ENCODE data around the gene CDHR1. TPM values are rescaled to one million over a fixed set of nuclear protein-coding genes. Genes with fewer than 3 reads are reported as not detected.

CDHR1 gene
- polyA plus RNA-seq, 3 donors, result not detected

DNA sequence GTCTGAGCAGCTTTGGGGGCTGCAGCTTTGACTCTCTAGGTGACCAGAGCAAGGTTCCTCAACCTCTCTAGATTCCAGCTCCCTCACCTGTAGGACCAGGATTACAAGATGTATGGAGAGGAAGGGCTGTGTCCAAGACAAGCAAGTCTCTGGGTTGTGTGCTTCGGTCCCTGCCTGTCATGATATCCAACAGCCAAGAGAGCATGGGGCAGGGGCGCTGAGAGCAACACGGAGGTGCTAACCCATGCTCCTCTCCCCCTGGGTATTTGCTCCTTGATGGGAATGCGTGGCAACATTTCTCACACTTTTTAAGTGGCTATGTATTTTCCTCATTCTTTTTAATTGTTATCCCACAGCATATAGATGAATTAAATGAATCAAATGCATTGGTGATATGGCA lies 10.3 kb downstream of the CDHR1 start:
- Histone ChIP-seq H3K4me2 (replicated peaks; ENCODE audit: extremely low read depth, low read length, poor library complexity, severe bottlenecking) (no peak overlapping the region), H3K36me3 (replicated peaks in 1 of 2; ENCODE audit: control insufficient read depth in 1 of 2, insufficient read depth in 2 of 2, low read length in 2 of 2) (no peaks in the 10 kb centered on the region), H3K9ac (ENCODE audit: insufficient read depth, low read length, poor library complexity, severe bottlenecking) (no peak overlapping the region), H4K20me1 (ENCODE audit: insufficient read depth, low read length) (no peaks in the 10 kb centered on the region), H3K4me1 (ENCODE audit: control insufficient read depth in 1 of 2, insufficient read depth in 2 of 2, low read length in 2 of 2) (no peaks in the 10 kb centered on the region), H3K79me2 (ENCODE audit: insufficient read depth, low read length) (no peaks in the 10 kb centered on the region), H3K27ac (ENCODE audit: low read depth in 1 of 2, low read length in 2 of 2) (no peak overlapping the region), H2AFZ (ENCODE audit: insufficient read depth, low read depth, low read length, poor library complexity, severe bottlenecking) (no peak overlapping the region), H3K9me3 (replicated peaks in 1 of 2; ENCODE audit: control insufficient read depth in 1 of 2, insufficient read depth in 1 of 2, low read length in 2 of 2) (no peaks in the 10 kb centered on the region), H3K27me3 (ENCODE audit: control insufficient read depth in 2 of 2, insufficient read depth in 2 of 2, low read length in 2 of 2) (no peaks in the 10 kb centered on the region), H3K4me3 (replicated peaks in 1 of 3; ENCODE audit: low read depth in 2 of 3, low read length in 3 of 3) (no peak overlapping the region)
- Mint-ChIP-seq H3K27me3 (ENCODE audit: low read depth in 3 of 3) (peaks cover 0 to 10% (median 4%) of the 10 kb centered on the region in 3 donors), H3K36me3 (no peaks in the 10 kb centered on the region), H3K9me3 (no peaks in the 10 kb centered on the region), H3K4me3 (no peak overlapping the region), H3K4me1 (no peaks in the 10 kb centered on the region), H3K27ac (no peak overlapping the region)
- TF ChIP-seq CTCF (IDR thresholded peaks at IDR 0.05), result no peak
- no peak for DNase-seq
- 86% methylated on average over 3 of the region's 4 CpGs for WGBS (ENCODE audit: insufficient coverage)
- intact Hi-C loops (cut with micrococcal nuclease), result loop anchor here in 1 of 2 donors (1.0 kb wide), 1 partner anchor 58 kb away; no protein-coding TSS in a partner anchor

DNA sequence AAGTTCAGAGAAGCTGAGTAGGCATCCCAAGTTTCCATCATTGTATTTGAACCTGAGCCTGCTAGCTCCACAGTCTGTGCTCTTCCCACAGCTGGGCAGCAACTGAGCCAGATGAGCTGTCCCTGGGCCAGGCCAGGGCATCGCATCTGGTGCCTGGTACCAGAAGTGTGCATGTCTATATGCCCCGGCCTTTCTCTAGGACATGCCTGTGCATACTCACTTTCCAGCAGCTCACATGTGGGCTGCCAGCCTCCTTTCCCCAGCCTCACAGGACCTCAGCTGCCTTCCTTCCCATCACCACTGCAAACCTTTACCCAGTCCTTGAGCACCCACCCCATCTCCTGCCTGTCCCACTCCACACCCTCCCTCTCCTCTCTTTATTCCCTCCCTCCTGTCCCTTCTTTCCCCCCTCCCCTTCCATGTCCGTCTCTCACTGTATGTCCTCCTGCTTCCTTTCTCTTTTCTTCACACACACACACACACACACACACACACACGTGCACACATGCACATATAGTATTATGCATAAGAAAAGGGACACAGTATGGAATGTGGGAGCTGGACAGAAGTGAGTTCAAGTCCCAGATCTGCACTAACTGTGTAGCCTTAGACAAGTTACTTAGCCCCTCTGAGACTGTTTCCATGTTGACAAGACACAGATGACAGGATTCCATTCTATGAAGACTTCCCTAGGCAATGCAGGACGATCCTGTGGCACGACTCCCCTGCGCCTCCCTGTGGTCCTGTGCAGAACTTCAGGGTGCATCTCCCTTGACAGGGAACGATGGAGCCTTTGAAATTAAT lies 10.9 kb downstream of the CDHR1 start:
- Mint-ChIP-seq H3K4me1 (no peaks in the 10 kb centered on the region), H3K27ac (no peak overlapping the region), H3K4me3 (no peak overlapping the region), H3K27me3 (ENCODE audit: low read depth in 3 of 3) (peaks cover 0 to 8% (median 4%) of the 10 kb centered on the region in 3 donors), H3K36me3 (no peaks in the 10 kb centered on the region), H3K9me3 (no peaks in the 10 kb centered on the region)
- H3K79me2 ChIP-seq (ENCODE audit: insufficient read depth, low read length), result no peaks in the 10 kb centered on the region
- H2AFZ ChIP-seq (ENCODE audit: insufficient read depth, low read depth, low read length, poor library complexity, severe bottlenecking), result no peak overlapping the region
- H3K9ac ChIP-seq (ENCODE audit: insufficient read depth, low read length, poor library complexity, severe bottlenecking), result no peak overlapping the region
- intact Hi-C loops (cut with micrococcal nuclease), result no loop called here
- no peaks in the 10 kb centered on the region for H3K9me3 ChIP-seq (replicated peaks in 1 of 2; ENCODE audit: control insufficient read depth in 1 of 2, insufficient read depth in 1 of 2, low read length in 2 of 2)
- H3K27ac ChIP-seq (ENCODE audit: low read depth in 1 of 2, low read length in 2 of 2), result no peak overlapping the region
- peak; percentile 72 for TF ChIP-seq CTCF (IDR thresholded peaks at IDR 0.05)
- H3K4me2 ChIP-seq (replicated peaks; ENCODE audit: extremely low read depth, low read length, poor library complexity, severe bottlenecking), result no peak overlapping the region
- H3K4me3 ChIP-seq (replicated peaks in 1 of 3; ENCODE audit: low read depth in 2 of 3, low read length in 3 of 3), result no peak overlapping the region
- no peaks in the 10 kb centered on the region for H3K4me1 ChIP-seq (ENCODE audit: control insufficient read depth in 1 of 2, insufficient read depth in 2 of 2, low read length in 2 of 2)
- no peaks in the 10 kb centered on the region for H3K36me3 ChIP-seq (replicated peaks in 1 of 2; ENCODE audit: control insufficient read depth in 1 of 2, insufficient read depth in 2 of 2, low read length in 2 of 2)
- no peaks in the 10 kb centered on the region for H4K20me1 ChIP-seq (ENCODE audit: insufficient read depth, low read length)
- no peaks in the 10 kb centered on the region for H3K27me3 ChIP-seq (ENCODE audit: control insufficient read depth in 2 of 2, insufficient read depth in 2 of 2, low read length in 2 of 2)
- 32% methylated on average over 6 of the region's 8 CpGs for WGBS (ENCODE audit: insufficient coverage)
- peak; percentile 20 to 51 (median 38) for DNase-seq

Data from CD14-positive monocyte (primary cell).